NK-92 (cell line): Measurements from ENCODE around the gene RNASEH2C.
"Not testable (repeated sequence)": the region's sequence is repeated elsewhere in the genome, so short reads cannot be mapped to it uniquely, and the experiment has no call there.

ENCODE experiments used
- DNase-seq: peaks from one replicate; lab custom pipeline; 2025; ENCODE audit not compliant: unreplicated experiment; lab: John Stamatoyannopoulos, UW

The RNASEH2C gene

DNA sequence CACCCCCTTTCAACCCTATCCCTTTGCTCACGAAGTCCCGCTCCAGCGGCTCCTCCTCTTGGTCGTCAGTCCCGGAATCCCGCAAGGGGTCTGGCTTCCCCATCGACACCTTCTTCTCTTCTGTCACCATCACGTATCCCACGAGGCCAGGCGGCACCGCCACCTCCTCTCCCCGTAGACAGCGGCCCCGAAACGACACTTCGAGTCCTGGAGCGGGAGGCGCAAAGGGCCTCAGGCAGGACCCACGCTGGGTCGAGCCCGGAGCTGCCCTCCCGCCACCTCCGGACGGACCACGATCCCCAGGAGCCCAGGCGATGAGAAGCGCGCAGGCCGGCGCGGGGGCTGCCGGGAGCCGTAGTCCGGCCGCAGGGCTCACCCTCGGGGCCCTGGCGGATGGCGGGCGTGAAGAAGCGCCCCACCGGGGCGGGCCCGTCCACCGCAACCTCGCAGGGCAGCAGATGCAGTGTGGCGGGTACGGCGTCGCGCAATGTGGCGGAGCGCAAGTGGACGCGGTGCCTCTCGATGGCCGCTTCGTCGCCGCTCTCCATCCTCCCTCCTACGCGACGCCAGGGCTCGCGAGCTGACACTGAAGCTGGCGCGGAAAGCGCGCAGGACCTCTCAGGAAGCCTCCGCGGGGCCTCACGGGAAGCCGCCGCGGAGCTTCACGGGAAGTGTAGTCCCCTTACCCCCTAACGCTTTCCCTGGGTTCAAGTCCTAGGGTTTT lies at the start of gene RNASEH2C:
Gene RNASEH2C, minus strand, starts transcription at position 588 of the 724 bp plus-strand sequence. Its CDS starts 40 bp downstream, at position 548.
- DNase-seq = no peak

- DNase-seq = not testable (repeated sequence)
These were observed 47.2 kb upstream of the RNASEH2C start for GRCh38 chr11:65767806-65768205.

- DNase-seq = no peak
These were observed 46.8 kb upstream of the RNASEH2C start for GRCh38 chr11:65767406-65767805.

GRCh38 chr11:65766535-65766934 lies 45.9 kb upstream of the RNASEH2C start:
- no peak for DNase-seq

- DNase-seq = no peak
These were observed 43.8 kb upstream of the RNASEH2C start for GRCh38 chr11:65764434-65764833.

DNA sequence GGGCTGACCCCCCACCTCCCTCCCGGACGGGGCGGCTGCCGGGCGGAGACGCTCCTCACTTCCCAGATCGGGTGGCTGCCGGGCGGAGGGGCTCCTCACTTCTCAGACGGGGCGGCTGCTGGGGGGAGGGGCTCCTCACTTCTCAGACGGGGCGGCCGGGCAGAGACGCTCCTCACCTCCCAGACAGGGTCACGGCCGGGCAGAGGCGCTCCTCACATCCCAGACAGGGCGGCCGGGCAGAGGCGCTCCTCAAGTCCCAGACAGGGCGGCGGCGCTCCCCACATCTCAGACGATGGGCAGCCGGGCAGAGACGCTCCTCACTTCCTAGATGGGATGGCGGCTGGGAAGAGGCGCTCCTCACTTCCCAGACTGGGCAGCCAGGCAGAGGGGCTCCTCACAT lies 42.2 kb upstream of the RNASEH2C start:
- DNase-seq = not testable (repeated sequence)

DNA sequence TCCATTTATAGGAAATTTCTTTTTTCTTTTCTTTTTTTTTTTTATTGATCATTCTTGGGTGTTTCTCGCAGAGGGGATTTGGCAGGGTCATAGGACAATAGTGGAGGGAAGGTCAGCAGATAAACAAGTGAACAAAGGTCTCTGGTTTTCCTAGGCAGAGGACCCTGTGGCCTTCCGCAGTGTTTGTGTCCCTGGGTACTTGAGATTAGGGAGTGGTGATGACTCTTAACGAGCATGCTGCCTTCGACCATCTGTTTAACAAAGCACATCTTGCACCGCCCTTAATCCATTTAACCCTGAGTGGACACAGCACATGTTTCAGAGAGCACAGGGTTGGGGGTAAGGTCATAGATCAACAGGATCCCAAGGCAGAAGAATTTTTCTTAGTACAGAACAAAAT lies 41.6 kb upstream of the RNASEH2C start:
- DNase-seq = not testable (repeated sequence)

- DNase-seq = no peak
These were observed 24.5 kb upstream of the RNASEH2C start for GRCh38 chr11:65745049-65745448.

DNA sequence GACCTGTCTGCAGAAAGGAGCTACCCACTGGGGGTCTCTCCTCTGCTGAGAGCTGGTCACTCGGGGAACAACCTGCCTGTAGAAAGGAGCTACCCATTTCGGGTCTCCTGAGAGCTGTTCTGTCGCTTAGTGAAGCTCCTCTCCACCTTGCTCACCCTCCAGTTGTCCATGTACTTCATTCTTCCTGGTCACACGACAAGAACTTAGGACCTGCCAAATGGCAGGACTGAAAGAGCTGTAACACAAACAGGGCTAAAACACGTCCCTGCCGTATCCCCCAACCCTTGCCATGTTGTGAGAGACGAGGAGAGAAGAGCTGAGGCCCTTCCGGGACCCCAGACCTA lies 24.1 kb upstream of the RNASEH2C start:
- no peak for DNase-seq

- no peak for DNase-seq
These were observed 23.6 kb upstream of the RNASEH2C start for GRCh38 chr11:65744026-65744698.

GRCh38 chr11:65743681-65744025 lies 23.1 kb upstream of the RNASEH2C start:
- DNase-seq = no peak

DNA sequence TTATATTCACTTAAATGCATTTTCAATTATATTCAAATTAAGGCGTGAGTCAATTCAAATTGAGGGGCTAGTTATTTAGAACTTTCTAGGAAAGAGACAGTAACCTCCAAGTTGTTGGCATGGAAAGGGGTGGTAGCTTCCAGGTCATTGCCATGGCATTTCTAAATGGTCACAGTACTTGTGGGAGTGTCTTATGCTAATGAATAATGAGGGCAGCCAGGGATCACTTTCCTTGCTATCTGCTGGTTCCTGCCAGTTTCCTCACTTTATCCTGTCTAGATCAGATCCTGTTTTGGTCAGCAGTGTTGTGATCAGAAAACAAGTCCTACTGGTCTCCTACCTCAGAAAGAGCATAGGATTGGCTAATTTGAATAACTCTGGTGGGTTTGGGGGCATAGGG lies 21.8 kb upstream of the RNASEH2C start:
- no peak for DNase-seq

- no peak for DNase-seq
These were observed 20.6 kb upstream of the RNASEH2C start for GRCh38 chr11:65741185-65741584.

- no peak for DNase-seq
These were observed 18.4 kb upstream of the RNASEH2C start for GRCh38 chr11:65739022-65739421.

DNA sequence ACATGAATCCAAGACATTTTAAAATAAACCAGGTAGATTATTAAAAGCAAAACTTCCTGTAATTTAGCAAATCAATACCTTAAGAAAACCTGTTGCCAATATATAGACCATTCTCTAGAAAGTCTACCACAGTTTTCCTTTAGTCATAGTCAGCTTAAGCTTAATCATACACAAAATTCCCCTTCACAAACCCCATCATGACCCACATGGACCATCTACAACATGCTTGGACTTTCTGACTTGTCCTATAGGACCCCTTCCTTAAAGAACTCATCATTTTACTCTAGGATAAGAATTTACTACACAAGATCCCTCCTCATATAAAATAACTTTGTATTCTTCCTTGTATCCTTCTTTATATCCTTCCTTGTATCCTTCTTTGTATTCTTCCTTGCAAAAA lies 16.2 kb upstream of the RNASEH2C start:
- no peak for DNase-seq

DNA sequence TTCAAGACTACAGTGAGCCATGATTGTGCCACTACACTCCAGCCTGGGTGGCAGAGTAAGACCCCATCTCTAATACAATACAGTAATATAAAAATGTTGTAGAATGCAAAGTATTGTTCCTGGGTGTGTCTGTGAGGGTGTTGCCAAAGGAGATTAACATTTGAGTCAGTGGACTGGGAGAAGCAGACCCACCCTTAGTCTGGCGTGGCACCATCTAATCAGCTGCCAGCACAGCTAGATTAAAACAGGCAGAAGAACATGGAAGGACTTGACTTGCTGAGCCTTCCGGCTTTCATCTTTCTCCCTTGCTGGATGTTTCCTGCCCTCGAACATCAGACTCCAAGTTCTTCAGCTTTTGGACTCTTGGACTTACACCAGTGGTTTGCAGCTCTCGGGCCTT lies 14.5 kb upstream of the RNASEH2C start:
- DNase-seq = not testable (repeated sequence)

DNA sequence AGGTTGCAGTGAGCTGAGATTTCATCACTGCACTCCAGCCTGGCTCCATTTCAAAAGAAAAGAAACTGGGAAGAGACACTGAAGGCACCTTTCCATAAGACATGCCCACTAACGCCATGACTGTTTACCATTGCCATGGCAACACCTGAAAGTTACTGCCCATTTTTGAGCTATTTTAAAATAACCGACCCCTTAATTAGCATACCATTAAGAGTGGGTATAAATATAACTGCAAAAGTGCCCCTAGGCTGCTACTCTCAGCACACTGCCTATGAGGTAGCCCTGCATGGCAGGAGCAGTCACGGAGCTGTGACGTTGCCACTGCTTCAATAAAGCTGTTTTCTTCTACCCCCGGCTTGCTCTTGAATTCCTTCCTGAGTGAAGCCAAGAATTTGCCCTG lies 9.9 kb upstream of the RNASEH2C start:
- no peak for DNase-seq

DNA sequence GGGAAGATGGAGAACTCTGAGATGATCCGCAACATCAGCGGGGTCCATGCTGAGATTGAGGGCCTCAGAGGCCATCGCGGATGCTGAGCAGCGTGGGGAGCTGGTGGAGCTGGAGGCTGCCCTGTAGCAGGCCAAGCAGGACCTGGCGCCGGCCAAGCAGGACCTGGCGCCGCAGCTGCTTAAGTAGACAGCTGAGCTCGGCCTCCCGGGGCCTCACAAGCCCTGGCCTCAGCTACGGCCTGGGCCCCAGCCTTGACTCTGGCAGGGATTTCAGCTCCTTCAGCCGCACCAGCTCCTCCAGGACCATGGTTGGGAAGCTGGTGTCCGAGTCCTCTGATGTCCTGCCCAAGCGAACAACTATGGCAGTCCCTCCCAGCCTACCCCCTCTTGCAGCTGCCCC lies 7.3 kb upstream of the RNASEH2C start:
- no peak for DNase-seq

- no peak for DNase-seq
These were observed 6.1 kb upstream of the RNASEH2C start for GRCh38 chr11:65726660-65727059.

GRCh38 chr11:65722261-65722660 lies 1.7 kb upstream of the RNASEH2C start:
- DNase-seq = no peak

DNA sequence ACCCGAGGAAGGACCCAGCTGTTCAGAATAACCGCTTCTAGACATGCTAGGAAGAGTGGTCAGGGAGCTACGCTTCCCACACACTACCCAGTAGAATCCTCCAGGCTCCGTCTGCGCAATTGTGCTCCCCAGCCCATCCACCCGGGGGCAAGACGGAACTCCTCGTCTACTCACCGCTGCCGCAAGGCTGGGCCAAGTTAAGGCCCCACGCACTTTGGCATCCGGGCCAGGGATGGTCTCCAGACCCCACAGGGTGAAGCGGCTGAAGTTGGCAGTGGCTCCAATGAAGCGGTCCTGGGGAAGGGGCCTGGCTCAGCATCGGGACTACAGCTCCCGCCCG lies 757 bp downstream of the RNASEH2C start:
- no peak for DNase-seq

DNA sequence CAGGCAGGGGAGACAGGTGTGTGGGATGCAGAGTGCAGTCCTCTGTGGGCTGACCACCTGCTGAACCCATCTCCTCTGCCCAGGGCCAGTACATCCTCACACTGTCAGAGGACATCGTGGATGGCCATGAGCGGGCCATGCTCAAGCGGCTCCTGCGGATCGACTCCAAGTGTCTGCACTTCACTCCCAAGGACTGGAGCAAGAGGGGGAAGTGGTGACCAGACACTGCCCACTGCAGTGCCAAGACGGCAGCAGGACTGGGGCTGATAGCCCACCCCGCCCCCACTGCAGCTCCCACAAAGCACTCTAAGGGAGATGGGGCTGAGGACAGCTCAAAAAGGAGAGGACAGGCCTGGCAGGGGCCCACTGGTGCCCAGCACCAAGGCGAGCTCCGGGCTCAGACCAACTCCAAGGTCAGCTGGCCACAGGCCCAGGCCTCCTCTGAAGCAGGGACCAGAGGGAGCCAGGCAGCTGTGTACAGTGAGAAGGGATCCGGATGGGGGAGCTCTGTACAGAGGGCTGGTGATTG lies 1.6 kb downstream of the RNASEH2C start:
- no peak for DNase-seq

DNA sequence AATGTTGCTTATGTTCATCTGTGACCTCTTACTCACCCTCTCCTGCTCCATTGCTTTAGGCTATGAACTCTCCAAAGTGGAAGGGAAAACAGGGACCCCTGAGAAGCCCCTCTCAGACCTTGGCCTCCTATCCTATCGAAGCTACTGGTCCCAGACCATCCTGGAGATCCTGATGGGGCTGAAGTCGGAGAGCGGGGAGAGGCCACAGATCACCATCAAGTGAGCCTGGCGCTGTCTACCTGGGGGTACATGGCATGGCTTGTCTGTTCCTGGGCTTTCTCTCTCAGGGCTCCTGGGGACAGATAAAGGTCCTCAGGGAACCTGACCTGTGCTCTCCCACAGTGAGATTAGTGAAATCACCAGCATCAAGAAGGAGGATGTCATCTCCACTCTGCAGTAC lies 2.1 kb downstream of the RNASEH2C start:
- no peak for DNase-seq
